Glomerular visceral epithelial cell (primary cell): ENCODE measurements around the gene FOXA2.
"Not testable (repeated sequence)": the region's sequence is repeated elsewhere in the genome, so short reads cannot be mapped to it uniquely, and the experiment has no call there.

Source experiments
- DNase-seq: peaks from one replicate; pipeline ENCODE4 v3.0.0-alpha.2; 2016; ENCODE audit errors: extremely low spot score

The FOXA2 gene

DNA sequence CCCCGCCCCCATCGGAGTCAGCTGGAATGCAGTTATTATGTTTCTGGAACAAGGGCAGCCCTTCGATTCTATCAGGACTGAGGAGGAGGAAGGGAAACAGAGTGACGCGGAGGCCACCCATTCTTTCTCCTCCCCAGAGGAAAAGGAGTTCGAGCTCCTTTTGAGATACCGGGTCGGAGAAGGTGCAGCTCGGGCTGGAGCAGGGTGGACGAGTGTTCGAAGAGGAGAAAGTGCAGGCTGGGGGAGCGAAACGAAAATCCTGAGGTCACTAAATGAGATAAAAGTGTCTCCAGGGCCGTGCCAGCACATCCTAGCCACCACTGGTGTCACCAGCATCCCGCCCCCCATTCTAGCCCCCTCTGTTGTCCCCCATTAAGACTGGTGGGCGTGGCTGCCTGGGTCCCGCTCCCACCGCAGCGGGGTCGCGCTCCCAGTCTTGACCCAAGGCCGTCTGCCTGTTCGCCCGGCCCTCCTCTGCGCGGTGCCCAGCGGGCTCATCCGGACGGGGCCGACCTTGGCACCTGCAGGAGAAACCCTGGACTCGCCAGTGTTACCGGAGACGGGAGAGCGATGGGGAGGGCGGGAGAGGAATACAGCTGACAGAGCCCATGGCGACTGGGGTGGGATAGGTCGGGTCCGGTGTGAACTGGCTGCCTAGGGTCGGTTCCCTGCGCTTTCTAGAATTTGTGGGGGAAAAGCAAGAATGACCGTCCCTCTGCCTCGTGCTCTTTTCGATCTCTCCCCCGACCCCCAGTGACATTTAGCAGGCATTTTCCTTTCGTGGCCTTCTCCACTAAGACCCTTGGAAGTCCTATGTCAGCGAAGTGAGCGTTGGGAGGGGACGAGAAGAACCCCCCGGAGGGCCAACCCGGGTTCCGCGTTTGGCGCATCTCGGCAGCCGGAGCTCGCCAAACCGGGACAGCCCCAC, 16.2 kb downstream of the FOXA2 start:
- DNase-seq: no peak

DNA sequence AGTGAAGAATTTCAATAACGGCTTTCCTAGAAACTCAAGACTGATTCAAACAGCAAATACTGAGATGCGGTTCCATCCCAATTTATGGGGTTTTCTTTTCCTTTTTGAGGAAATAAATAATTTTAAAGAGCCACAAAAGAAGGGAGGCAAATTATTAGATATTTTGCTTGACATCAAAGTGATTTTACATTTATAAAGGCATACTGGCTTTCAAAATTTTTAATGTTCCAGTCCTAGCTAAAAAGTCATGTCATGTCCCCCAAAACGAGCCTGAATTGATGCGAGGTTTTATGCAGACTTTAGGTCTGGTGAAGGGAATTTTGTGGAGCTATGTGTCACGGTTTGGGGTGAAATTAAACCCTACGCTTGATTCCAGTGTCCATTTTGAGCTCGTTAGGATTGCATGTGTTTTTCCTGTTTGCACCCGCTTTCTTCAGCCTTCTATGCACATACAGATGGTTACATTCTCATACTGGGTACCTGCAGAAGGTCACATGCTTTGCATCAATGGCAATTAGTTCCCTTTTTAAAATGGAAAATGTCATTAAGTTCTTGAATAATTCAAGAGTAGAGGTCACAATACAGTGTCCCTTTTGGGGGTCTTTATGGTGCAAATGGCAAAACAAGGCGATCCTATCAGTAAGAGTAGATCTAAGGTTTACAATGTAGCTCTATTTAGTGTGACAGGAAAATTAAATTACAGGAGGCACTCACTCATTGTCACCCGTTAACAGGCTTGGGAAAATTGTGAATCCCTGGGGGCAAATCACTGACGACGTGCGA, 17.3 kb downstream of the FOXA2 start:
- DNase-seq: no peak

DNA sequence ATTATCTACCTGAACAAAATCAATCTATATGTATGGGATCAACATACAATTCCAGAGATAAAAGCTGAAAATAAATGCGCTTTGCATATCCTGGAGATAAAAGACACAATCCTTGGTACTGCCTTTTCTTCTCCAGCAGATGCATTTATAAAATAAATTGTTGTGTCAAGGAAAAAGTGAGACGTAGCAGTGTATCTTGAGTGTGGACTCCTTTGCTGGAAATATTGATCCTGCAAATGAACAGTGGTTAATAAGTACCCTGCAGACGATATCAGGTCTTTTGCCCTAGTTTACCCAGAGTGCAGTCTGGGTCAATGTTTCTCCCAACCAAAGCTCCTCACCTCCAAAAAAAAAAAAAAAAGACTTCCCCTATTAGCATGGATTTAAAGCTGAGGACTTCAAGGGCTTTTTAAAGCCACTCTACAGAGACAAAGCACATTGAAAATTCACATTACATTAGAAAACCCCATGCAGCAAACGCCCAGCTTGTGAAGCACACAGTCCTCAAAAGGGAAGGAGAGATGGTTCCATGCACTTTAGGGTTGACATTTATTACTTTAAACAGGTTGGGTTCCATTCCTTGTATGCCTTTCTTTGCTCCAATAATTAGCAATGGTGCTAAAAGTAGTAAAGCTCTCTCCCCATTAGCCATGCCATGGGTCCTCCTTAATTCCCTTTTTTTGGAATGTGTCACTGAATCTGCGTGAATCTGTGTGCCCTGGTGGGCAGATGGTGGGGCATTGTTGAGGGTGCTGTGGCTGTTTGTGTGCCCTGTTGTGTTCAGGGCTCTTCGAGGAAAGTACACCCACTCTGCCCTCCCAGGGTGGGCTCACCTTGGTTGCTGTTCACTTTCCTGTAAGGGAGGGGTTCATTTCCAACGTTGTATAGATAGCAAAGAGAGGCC, 21.1 kb downstream of the FOXA2 start:
- DNase-seq: no peak

DNA sequence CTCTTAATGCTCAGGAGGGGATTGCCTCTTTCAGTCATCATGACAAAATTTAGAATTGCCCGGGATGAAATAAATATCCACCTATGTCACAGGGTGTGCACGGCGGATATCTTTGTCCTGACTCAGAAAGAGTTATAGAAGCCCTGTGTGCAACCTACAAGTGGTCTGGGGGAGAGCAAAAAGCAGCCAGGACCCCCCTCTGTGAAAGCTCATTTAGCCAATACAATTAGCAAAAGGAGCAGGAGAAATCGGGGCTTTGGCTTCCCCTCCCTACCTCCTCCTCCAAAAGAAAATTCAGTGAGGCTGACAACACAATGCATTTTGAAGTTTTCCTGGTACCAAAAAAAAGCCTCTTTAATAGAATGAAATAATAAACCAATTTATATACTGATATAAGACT, 21.8 kb downstream of the FOXA2 start:
- no peak for DNase-seq

DNA sequence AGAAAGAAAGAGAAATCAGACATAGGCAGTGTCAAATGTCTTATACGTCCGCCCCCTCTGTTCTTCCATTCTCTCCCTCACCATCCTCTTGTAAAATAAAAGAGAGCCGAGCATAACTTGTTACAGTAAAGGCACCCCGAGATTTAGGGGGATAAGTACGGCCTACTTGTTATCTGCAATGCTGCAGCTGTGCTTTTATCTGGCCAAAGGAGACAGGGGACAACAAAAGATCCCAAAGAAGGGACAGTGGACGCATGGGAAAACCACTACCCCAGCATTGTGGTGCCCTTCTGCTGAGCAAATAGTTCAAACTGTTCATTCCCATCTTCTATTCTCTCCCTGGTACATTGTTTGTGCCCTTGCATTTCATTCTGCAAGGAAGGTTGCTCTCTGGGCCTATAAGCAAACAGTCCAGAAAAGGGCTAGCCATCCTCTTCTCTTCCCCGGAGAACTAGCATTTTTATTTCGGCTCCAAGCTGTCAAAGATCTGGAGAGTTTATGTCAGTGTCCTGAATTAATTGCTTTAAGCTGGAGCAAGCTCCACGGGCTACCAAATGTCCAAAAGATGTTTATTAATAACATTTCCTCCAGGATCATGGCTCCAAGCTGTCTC, 22.3 kb downstream of the FOXA2 start:
- DNase-seq: no peak

DNA sequence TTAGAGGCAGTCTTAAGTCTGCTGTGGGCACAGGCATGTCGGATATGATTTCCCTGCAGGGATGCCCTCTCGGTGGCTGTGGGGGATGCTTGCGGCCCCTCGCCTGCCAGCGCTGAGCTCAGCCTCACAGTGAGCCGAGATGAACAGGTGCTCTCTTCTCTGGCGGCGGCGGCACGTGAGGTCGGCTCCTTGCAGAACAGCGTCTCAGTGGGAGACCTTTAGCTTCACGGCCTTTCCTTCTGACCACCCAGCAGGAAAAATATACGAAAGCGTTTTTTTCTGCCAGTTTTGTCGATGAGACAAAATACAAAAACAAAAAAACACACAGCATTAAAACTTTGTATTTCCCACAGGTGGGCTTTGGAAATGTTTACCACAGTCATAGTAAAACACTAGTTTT, 23.6 kb downstream of the FOXA2 start:
- DNase-seq: no peak

DNA sequence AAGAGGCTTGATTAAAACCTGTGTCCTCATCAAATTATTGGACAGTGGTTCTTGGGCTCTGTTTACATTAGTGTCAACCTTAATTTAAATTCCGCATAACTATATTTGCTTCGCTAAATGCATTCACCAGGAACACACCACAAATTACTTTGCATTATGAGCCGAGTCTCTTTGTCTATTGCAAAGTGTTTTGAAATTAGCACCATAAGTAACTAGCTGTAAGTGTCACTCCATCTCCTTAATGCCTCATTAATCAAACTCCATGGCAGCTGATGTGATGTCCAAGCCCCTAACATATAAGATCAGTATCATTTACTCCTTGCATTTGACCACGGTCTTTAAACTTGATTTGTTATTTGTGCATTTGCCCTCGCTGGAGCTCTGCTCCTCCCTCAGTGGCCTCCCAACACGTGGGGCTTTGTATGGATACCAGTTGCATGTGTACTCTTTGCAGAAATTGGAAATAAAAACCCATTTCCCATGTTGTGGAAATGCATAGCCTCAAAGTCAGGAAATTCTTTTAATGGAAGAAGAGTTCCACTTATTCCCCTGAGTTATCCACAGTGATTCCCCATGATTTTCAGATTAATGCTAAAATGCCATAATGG, 24.6 kb downstream of the FOXA2 start:
- DNase-seq: no peak

DNA sequence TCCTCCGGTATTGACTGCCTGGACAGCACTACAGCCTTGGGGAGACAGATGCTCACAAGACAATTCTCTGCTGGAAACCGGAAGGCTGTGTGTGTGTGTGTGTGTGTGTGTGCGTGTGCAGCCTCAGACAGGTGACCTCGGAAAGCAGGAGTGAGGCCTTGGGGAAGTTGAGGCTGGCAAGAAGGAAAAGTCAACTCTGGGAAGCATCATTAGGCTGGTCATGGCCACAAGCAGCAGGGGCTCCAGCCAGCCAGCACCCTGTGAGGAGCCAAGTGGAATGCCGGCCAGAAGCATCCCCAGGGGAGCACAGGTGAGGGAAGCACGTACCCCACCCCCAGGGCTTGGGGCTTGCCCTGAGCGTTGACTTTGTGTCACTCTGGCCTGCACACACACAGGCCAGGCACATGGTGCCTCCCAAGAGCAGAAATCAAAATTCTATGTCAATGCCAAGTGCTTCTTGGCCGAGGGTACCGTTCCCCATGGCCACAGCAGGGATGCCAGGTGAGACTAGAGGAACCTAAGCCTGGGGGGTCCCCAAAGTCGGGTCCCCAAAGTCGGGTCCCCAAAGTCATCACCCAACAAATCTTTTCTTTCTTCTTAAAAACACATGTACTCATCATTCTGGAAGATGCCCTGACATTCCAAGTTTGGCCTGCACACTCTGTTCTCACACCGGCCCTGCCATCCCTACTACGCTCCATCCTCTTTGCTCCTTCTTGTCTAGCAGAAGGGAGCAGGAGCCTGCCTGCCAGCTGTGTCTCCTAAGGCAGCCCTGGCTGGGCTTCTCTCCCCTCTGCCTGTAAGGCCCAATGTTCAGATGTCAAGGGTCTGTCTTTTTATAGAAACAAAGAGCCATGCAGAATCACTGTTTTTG, 26.7 kb downstream of the FOXA2 start:
- no peak for DNase-seq

DNA sequence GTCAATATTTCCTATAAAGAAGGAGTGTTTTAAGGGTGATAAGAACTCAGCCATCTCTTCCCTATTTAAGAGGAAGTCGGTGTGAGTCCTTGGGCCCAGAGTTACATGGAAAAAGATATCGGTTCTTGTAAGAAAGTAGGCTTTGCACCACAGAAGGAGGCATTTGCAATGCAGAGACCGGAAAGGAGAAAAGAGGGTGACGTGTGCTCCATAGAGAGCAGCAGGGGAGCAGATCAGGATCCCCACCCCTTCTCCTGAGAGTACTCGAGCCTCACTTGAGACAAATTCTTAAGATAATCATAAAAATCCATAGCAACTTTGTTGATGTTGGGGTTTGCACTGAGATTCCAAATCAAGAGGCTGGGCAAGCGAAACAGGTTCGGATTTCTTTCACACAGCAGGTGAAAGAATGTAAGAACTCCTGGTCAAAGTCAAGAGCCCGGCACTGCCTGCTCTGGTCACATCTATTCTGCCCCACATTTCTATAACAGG, 27.8 kb downstream of the FOXA2 start:
- DNase-seq: no peak

DNA sequence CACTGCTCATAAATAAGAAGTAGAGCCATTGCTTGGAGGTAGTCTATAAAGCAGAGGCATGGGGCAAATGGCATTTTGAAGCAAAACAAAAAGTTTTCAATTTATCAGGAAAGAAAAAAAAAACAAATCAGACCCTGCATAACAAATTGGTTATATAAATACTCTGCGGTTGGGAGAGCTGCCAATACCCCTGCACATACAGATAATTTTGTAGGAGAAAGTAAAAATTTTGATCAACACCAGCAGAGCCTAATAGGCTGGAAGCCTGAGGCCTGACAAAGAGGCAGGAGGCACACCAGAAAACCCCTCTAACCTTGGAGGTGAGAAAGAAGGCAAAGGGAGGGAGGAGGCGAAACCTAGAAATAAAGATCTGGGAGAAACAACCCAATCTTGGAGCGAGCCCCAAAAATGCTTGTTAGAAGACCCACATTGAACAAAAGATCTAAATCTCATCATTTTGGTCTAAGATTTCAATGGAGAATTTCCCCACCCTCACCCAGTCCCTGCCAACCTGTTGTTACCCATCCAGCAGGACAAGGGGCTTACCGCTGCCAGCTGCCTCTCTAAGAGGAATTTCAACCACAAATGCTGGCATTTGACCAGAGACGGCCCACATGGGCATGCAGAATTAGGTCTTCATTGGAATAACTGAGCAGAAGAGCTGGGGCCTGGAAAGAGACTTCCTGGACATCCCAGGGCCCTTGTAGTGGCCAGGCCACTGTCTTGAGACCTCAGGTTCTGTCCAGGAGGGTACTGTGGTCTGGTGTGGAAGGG, 28.4 kb downstream of the FOXA2 start:
- DNase-seq: no peak

DNA sequence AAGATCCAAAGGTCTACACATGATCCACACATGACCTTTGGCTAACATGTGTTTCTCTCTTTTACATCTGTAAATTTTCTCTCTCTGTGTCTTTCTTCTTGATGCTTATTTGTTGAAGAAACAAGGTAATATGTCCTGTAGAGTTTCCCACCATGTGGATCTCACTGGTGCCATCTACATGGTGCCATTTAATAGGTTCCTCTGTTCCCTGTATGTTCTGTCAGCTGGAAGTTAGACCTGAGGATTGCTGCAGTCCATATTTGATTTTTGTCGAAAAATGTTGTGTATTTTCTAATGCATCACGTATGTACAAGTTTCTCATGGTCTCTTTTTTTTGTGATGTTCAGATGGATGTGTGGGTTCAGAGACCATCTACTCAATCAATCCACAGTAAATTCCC, 30.0 kb downstream of the FOXA2 start:
- DNase-seq: no peak

DNA sequence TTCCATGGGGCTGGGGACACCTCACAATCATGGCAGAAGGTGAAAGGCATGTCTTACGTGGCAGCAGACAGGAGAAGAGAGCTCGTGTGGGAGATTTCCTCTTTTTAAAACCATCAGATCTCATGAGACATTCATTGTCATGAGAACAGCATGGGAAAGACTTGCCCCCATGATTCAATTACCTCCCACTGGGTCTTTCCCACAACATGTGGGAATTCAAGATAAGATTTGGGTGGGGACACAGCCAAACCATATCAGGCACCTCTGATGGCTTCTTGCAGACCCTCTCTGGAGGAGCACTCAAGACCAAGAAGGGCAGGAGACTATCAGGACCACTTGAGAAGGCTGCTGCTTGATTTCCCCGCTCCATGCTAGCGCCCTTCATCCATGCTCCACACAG, 33.9 kb downstream of the FOXA2 start:
- DNase-seq: not testable (repeated sequence)

DNA sequence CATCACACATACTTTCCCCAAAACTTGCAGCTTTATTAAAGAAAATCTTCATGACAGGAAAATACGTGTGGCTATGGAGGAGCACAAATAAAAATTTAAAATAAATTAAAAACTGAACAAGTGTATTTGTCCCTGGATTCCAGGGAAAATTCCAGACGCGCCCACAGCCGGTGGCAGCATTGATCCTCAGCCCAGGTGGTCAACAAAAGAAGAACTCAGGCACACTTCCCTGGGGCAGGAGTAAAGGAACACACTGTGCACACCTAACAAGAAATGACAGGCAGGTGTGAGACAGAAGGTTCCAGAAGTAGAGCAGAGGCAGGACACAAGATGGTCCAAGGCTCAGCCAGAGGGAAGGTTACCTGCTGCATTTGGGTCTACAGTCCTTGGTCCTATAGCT, 36.3 kb downstream of the FOXA2 start:
- no peak for DNase-seq

DNA sequence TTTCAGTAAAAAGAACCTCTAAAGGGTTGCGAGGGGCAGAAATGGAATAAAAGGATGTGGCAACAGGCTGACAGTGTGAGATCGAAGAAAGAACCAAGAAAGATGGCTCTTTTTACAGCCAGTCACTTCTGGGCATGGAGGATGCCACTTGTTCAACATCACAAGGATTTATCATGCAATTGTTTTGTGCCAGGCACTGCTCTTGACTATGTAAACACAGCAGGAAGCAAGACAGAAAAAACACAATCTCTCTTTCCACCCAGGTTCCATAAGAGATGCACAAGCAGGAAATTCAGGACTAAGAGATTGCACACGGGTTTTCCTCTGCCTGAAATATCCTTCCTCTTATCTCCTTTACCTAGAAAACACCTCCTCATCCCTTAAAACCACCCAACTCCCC, 38.0 kb downstream of the FOXA2 start:
- no peak for DNase-seq

DNA sequence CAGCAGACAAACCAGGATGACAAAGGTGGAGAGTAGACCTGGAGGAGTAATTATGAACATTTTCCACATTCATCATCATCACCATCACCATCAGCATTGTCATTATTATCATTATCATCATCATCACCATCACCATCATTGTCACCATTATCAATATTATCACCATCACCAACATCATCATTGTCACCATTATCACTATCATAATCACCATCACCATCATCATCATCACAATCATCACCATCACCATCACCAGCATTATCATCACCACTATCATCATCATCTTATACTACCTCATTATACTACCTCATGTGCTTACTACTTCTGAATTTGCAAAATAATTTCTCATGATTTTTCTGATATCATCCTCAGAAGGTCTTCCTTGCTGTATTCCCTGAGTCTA, 39.3 kb downstream of the FOXA2 start:
- no peak for DNase-seq

DNA sequence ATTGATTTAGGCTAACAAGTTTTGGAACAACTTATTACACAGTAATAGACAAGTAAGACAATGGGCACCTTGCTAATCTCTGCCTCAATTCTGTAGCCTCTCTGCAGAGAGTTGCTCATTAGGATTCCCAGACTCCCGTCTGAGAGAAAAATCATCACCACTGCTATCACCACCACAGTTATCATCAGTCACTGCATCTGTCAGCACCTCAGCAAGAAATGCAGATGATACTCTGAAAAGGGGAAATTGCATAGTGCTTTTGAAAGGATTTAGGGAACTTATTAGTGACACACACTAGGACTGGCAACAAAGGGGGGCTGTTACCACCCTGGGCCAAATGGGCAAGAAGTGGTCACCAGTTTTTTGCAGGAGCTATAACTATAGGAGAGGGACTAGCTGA, 39.9 kb downstream of the FOXA2 start:
- DNase-seq: no peak

DNA sequence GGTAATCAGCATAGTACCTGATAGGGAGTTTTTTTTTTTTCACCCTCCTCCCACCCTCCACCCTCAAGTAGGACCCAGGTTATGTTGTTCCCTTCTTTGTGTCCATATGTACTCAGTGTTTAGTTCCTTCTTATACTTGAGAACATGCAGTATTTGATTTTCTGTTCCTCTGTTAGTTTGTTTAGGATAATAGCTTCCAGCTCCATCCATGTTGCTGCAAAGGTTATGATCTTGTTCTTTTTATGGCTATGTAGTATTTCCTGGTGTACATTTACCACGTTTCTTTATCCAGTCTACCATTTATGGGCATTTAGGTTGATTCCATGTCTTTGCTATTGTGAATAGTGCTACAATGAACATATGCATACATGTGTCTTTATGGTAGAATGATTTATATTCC, 41.9 kb downstream of the FOXA2 start:
- no peak for DNase-seq

DNA sequence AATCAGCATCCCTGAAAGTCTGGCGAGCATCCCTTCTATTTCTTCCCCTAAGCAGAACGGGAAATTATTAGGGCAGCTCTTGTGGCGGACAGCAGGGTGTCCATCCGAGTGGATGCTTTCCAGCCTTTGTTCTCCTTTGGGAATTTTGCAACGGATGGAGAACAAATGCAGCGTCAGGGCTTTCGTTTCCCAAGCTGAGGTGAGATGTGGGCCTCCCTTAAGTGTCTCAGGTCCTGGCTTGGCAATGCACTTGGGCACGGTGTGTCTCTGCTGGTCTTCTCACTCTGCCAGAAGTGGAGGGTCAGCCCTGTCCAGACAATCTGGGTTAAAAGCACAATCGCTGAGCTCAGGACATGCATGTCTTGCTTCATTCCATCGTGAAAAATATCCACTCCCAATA, 43.5 kb downstream of the FOXA2 start:
- no peak for DNase-seq
